Right lobe of liver (tissue), 4 donors: ENCODE results near the gene UACA.

Source experiments
- POLR2A ChIP-seq: fragments of 450-650 bp; IDR thresholded peaks from one replicate; pipeline ENCODE4 v1.6.1; 2017; ENCODE audit warnings: antibody characterized with exemption, mild to moderate bottlenecking
- TF ChIP-seq, protein P1 (sequence below), 4 donors: fragments of 200-600 bp in 3 of 4; fragments of 450-650 bp in 1 of 4; IDR thresholded peaks; one replicate each; pipeline versions ENCODE4 v1.5.1 to v1.8.0; 2016 to 2022; ENCODE audit warnings: antibody characterized with exemption in 4 of 4, mild to moderate bottlenecking in 2 of 4
- donor health status: DM: no; HTN: no; CAD: no.
- donor health status: DM: no; HTN: no; CAD: no.
- donor health status: DM: no; HTN: yes; CAD: no.

DNA sequence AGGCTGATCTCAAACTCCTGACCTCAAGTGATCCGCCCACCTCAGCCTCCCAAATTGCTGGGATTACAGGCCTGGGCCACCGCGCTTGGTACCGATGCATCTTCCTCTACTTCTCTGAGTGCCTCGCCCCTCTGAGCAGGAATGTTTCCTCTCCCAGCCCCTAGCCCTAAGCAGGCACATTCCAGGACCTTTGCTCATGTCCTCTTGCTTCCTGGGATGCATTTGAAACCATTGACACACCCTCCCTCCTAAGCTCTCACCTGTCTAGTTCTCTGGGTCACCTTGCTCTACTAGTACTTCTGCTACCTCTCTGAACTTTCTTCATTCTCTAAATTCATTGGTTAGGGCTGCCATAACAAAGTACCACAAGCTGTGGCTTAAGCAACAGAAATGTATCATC, 17.9 kb upstream of the UACA start:
- TF ChIP-seq, protein P1, sequence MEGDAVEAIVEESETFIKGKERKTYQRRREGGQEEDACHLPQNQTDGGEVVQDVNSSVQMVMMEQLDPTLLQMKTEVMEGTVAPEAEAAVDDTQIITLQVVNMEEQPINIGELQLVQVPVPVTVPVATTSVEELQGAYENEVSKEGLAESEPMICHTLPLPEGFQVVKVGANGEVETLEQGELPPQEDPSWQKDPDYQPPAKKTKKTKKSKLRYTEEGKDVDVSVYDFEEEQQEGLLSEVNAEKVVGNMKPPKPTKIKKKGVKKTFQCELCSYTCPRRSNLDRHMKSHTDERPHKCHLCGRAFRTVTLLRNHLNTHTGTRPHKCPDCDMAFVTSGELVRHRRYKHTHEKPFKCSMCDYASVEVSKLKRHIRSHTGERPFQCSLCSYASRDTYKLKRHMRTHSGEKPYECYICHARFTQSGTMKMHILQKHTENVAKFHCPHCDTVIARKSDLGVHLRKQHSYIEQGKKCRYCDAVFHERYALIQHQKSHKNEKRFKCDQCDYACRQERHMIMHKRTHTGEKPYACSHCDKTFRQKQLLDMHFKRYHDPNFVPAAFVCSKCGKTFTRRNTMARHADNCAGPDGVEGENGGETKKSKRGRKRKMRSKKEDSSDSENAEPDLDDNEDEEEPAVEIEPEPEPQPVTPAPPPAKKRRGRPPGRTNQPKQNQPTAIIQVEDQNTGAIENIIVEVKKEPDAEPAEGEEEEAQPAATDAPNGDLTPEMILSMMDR (IDR thresholded peaks at IDR 0.05): no peak
- no peak for TF ChIP-seq POLR2A
